Measurements from ENCODE around the gene CABCOCO1.
"Not testable (repeated sequence)": the region's sequence is repeated elsewhere in the genome, so short reads cannot be mapped to it uniquely, and the experiment has no call there.

The CABCOCO1 gene

DNA sequence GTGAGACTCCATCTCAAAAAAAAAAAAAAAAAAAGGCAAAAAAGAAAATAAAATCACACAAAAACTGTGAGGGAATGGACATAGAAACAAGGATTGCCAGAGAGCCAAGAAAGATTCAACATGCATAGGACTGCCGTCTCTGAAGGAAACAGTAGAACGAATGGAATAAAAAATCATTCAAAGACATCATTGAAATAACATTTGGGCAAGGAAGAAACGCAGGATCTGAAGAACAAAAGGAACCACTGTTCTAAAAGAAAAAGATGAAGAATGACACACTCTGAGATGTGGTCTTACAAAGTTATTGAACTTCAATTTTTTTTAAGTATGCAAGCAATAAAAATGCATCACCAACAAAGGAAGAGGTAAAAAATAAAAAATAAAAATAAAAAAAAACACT is 57.2 kb downstream of the CABCOCO1 start:
- no peak for DNase-seq

DNA sequence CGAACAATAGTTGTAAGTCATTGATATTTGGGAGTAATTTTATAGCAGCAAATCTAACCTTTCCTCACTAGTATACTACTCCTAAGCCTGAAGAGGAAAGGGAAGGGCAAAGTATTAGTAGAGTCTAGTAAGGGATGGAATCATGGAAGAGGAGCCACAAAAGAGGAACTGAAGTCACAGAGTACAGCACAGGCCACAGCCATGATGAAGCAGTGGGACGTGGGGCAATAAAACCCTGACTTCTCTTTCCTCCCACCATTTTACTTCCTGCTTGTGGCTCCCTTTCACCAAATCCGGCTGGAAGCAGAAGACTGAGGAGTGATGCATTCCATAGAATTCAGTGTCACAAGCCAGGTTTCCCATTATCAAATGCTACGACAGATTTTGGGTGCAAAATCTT is 58.7 kb downstream of the CABCOCO1 start:
- DNase-seq: no peak

DNA sequence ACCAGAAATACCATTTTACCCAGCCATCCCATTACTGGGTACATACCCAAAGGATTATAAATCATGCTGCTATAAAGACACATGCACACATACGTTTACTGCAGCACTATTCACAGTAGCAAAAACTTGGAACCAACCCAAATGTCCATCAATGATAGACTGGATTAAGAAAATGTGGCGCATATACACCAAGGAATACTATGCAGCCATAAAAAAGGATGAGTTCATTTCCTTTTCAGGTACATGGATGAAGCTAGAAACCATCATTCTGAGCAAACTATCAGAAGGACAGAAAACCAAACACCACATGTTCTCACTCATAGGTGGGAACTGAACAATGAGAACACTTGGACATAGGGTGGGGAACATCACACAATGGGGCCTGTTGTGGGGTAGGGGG is 62.5 kb downstream of the CABCOCO1 start:
- not testable (repeated sequence) for DNase-seq

DNA sequence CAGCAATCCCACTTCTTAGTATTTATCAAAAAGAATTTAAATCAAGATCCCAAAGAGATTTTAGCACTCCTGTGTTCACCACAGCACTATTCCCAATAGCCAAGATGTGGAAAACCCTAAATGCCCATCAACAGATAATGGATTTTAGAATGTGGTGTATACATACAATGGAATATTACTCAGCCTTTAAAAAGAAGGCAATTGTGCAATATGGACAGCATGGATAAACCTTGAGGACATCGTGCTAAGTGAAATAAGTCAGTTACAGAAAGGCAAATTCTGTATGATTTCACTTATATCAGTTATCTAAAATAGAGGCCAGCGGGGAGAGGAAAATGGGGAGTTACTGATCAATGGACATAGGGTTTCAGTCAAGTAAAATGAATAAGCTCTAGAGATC is 66.9 kb downstream of the CABCOCO1 start:
- no peak for DNase-seq

DNA sequence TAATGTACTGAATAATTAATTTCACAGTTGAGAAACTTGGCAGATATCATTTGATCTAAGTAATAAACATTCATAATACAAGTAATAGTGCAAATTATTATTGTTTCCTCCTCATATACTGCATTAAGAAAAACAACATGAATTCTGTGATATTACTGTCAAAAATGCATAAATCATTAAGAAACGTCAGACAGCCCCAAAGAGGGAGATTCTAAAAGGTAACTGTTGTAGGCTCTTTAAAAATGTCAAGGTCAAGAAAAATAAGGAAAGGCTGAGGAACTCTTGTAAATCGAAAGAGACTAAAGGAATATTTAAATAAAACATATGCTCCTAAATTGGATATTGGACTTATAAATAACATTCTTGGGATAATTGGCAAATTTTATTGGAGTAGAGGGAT is 67.9 kb downstream of the CABCOCO1 start:
- DNase-seq: no peak

DNA sequence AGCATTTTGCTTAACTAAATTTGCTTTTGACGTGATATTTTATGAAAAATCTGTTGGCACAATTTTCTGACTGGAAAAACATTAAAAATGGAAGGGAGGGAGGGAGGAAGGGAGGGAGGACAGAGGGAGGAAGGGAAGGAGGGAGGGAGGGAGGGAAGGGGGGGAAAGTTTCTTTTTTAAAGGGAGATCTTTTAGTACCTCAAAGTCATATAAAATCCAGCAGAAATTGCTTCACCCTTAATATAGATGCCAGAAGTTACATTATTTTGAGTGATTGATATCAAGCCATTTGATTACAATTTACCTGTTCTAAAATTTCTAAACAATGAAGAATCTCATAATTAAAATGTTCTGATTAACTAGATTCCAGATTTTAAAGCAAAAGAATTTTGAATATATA is 68.9 kb downstream of the CABCOCO1 start:
- DNase-seq: no peak

DNA sequence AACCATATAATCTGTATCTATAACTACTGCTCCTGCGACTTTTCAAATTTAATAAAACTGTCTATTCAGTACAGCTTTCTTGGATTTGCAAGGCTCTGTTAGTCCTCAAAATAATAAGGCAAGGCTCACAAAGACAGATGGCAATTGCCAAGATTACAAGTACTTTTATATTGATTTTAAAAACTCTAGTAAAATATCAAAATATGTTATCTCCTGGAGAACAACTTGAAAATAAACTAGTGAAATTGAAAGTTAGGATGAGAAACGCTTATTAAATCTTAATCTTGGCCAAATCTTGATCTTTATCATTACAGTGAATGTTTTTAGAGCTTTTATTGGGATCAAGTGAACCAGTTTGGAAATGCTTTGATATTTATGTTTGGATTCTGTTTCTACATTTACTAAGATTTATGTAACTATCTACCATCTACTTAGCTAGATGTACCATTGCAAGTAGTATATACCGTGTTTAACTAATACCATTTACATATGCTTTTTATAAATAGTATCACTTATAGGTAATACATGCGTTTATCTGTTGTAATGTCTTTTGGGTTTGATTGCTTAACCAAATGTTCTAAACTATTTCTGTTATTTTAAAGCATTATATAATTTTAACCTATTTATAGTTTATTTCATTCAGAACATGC is 70.0 kb downstream of the CABCOCO1 start:
- DNase-seq: no peak

DNA sequence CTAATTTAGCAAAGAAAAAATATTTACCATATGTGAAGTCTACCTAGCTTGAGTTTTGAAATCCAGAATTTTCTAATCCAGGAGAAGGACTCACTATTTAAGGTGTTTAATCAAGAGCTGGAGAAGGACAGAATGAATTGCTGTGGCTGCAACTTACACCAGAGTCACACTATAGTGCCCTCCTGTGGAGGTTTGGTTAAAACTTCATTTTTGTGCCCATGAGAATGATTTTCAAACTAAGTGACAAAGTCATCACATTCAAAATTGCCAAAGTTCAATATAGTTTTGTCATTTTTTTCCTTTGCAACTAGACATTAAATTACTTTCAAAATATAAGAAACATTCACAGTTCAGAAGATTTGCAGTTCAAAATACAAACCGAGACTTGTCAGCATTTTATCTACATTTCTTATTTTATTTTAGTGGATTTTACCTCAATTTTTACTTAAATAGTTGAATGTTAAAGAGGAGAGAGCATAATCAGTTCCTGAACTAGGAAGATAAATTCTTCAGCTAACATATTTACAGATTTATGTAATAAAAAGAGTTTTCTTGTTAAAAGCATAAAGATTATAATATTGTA is 70.7 kb downstream of the CABCOCO1 start:
- DNase-seq: peak; percentile 25

DNA sequence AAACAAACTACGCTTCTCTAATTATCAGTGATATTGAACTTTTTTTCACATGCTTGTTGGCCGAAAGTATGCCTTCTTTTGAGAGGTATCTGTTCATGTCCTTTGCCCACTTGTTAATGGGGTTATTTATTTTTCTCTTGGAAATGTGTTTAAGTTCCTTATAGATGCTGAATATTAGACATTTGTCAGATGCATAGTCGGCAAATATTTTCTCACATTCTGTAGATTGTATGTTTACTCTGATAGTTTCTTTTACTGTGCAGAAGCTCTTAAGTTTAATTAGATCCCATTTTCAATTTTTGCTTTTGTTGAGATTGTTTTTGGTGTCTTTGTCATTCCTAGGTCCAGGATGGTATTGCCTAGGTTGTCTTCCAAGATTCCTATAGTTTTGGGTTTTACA is 73.2 kb downstream of the CABCOCO1 start:
- DNase-seq: no peak

DNA sequence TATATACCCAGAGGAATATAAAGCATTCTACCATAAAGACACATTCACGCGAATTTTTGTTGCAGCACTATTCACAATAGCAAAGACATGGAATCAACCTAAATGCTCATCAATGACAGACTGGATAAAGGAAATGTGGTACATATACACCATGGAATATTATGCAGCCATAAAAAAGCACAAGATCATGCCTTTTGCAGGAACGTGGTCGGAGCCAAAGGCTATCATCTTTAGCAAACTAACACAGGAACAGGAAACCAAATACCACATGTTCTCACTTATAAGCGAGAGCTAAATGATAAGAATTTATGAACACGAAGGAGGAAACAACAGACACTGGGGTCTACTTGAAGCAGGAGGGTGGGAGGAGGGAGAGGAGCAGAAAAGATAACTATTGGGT is 74.7 kb downstream of the CABCOCO1 start:
- not testable (repeated sequence) for DNase-seq

DNA sequence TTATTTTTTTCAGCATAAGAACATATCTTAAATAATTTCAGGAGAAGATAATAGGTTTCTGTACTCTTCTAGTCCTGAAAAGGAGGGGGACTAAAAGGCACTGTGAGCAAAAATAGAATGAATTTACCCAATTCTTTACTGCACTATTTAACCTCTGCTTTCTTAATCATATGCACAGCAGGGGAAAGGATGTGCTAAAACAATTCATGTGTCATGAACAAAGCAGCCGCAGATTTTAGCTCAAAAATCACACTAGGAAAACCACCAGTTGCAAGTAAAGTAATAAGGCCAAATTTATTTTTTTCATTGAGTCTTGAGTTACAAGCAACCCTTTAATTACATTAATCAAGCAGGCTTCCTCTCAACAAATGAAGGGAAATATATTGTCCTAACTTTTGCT is 80.1 kb downstream of the CABCOCO1 start:
- DNase-seq: no peak

DNA sequence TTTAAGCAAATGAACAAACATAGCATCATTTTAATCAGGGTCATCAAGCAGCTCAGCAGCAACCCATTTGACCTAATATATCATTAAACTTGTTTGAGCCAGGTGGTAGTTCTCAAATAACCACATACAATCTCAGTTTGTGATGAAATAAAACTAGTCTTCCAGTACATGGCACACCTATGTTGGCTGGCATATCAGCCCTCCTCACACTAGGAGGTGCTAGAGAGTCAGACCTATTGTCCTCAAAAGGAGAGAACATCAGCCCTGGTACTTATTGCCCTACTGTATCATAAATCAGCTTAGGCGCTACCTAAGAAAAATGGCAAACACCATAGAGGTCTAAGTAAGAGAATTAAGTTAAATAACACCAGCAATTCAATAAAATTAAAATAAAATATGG is 81.7 kb downstream of the CABCOCO1 start:
- DNase-seq: no peak

DNA sequence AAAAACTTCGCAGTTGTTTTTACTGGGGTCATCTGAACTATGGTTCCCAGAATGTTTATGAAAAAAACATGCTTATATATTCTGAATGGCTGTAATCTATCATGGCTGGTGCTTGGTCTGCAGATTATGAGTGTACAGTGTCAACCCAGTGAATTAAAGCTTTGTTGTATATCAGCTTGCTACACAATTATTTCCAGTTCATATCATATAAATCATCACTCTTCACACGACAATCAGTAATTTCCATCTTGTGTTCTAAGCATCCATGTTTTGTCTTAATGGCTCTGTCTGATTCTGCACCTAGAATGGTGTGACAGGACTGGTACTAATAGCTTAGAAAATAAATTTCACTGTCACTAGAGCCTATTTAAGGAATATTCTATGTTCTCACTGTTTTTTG is 83.6 kb downstream of the CABCOCO1 start:
- DNase-seq: no peak

DNA sequence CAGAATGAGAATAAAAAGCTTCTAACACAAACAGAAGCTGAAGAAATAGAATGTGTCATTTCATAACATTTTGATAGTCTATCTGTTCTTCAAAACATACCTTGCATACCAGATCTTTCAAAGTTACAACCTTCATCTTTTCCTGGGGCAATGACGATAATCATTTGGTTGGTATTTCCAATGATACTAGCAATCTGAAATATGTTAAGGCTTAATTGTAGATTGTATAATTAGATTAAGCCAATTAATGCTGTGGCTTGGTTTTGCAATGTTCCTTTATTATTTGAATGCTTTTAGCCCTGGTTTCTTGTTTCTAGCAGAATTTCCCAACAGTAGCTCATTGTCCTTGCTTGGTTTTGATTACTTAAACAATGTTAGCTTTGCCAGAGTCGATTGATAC is 84.6 kb downstream of the CABCOCO1 start:
- DNase-seq: no peak

DNA sequence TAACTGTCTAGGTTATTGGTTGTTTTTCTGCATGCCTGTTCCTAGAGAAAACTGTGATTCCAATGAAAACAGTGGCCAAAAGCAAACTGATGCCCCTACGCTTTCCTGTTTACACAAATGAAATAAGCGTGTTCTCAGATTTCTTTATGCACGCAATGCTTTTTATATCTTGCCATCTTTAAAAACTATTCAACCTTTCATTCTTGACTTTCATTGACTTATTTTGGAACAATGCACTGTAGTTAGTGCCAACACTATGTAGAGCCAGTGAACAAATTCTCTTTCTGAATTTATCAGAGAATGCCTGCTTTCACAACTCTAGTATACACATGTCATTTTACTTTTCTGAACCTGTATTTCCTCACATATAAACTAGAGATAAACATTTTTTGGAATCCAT is 86.6 kb downstream of the CABCOCO1 start:
- no peak for DNase-seq

DNA sequence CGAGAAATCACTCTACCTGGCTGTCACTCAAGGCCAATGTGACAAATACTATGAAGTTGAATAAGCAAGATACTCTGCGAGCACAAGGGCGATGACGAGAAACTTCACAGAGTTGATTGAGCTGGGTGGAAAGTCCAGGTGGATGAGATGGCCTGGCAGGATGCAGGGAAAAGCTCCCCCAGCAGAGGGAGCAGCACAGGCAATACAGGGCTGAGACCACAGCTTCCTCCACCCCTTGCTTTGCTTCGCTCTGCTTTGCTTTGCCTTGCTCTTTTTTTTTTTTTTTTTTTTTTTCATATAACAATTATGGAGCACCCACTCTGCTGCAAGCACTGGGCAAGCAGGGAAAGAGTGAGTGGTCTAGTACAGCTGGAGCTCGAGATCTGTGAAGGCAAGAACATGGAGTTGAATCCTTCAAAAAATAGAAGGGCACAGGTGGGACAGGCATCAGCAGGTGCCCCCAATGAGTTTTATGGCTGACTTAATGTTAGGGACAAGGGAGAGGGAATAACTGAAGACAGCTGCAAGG is 88.3 kb downstream of the CABCOCO1 start:
- peak; percentile 68 for DNase-seq

DNA sequence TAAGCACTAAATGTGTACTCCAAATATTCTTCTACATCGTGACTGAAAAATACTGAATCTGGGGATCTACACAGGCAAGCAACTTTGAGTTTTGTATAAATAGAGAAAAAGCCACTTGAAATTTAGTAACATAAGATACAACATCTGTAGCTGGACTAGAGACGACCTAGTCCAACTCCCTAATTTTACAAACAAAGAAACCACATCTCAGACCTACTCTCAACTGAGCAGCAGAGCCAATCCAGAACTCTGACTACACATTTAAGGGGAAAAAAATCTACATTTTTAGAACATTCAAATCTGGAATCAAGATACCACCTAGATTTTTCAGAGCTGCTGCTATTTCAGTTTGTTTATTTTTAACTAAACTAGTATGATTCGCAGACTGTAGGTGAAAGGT is 88.9 kb downstream of the CABCOCO1 start:
- no peak for DNase-seq

DNA sequence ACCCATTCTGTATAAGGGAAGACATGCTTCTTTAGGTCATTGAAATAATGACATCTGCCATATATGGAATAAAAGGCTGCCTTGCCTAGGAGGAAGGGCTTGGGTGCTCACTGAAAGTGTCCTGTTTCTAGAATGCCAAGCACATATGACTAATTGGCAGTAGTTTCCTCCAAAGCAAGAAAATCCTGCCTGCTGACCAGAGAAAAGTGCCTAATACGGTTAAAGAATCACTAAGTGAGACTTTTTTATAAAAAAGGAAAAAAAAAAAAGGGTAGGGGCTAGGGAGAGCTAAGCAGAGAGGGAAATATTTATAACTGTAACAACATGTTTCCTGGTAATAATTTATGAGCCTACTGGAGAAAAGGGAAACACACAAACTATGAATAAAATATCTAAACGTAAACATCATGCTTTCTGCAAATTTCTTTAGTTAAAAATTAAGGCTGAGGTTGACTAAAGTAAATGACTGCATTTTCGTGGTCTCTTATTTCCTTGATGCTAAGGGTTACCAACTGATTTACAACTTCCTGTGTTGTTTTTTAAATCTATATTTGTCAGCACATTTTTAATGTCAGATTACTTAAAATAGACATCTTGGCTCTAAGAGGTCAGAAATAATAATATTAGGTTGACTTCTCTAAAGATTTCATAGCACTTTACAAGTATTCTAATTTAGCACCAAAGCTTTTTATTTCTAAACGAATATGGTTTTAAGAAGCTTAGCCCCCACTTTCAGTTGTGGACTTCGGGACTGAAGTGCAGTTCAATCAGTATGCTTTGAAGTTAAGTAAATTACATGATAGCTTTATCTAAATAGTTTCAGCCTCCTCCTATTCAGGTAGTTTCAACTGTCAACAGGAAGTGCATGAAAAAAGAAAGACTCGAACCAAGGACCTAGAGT is 89.6 kb downstream of the CABCOCO1 start:
- no peak for DNase-seq

DNA sequence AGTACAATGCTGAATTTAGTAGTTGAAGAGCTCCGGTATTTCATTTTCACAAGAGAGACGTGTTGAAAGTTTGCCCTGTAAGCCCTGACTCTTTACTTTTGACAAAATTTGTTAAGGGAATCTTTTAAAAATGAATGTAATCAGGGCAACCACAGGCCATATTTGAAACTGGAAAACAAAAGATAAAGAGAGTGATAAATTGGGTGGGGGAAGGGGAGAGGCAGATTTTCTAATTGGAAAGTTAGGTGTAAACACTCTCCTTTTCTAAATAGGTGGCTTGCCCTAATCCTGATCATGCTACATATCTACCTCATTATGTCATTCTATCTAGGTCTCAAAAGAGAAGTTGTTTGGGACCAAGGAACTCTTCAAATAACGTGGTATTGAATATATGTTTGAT is 90.7 kb downstream of the CABCOCO1 start:
- DNase-seq: no peak

DNA sequence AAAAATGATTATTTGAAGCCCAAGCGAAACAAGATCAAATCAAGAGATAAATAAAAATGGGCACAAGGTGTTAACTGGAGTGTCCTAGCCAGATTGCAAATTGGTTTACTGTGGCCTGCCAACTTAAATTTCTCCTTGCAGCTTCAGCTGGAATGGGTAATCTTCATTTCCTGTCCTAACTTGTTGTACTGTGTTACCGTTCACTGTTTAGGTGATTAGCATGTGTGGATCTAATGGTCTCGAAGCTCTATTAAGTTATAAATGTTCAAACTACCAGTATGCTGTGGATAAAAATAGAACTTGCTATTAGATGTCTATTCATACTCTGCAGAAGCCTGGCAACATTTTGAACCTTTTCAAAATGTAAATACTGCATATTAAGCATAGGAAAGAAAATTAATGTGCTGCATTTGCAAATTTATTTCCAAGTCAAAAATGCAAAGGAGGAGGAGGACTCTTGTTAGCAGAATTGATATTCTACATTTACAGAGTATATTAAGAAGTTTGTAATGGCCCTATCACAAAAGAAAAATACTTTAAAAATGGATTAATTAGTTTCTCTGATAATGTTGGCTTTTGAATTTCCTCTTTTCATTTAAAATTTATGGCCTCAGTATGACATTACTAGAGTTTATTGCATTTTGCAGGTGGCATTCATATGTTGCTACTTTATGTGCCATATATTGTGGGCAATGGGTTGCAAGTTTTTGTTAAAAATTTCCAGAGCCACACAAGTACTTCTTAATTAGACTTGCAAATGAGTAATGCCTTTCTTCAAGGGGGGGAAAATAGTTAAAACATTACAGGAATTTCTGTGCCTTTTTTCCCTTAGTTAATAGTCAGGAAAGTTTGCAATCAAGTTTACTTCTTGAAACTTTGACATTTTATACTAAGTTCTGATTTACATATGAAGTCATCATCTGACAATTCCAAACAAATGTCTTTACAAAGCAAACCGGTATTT is 92.1 kb downstream of the CABCOCO1 start:
- DNase-seq: no peak

DNA sequence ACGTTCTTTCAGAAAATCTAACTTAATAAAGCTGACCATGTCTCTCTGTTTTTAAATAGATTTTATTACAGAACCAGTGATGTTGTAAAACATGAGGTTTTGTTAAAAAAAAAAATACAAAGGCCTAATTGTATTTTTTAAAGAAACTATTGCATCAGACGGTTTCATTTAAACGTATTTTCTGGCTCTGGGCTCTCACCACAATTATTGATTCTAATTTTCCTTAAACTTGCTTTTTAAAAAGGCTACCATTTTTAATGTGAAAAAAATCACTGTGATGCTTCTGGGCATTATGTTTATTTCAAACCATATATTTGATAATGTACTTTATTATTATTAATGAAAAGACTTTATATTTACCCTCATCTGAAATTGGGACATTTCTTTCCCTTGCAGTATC is 94.3 kb downstream of the CABCOCO1 start:
- no peak for DNase-seq

DNA sequence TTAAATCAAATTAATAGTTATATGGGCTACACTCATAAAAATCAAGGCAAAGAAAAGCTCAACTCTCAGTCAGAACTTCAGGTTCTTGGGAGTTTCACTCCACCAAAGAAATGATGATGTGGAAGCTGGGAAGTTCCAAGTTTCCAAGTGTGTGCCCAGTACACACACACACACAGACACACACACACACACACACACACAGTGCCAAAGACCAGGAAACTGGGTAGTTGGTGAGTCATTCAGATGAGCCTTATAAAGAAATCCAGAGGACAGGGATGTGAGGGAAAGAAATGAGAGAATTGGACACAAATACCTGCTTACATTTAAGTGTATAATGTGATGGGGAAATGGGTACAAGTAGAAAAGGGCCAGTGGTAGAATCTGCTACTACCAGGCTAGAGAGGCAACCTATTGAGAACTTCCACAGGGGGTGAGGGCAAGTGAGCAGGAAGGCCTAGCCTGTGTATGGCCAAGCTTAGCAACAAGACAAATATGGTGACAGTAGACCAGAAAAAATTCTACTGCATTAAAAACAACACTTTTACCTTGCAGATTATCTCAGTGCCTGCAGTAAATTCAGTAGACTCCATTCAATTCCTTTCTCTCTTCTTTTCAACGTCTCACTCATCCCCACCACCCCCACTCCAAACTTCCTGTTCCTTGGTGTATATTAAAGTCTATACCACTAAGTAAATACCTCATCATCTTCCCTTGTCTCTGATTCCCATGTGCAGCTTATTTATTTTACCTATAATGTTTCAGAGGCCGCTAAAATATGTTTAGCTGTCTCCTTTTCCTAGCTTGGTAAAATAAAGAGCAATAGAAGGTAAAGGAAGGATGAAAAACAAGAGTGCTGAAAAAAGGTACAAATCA is 95.0 kb downstream of the CABCOCO1 start:
- no peak for DNase-seq

Measured in NCI-H146 (cell line).